Peyer's patch (tissue), 4 donors: ENCODE results near the gene ZNF33A.

Experiments
- POLR2A ChIP-seq, 2 donors: fragments of 450-650 bp; IDR thresholded peaks; one replicate each; pipeline ENCODE4 v1.5.1; 2017; ENCODE audit warnings: antibody characterized with exemption in 2 of 2, mild to moderate bottlenecking in 2 of 2, moderate library complexity in 2 of 2
- TF ChIP-seq, protein P1 (sequence below), 6 experiments: fragments of 450-650 bp in 4 of 6; fragments of 200-600 bp in 2 of 6; sonication (generic) in 1 of 6; IDR thresholded peaks; one replicate each; pipeline ENCODE4 v1.5.1; 2017 to 2019; ENCODE audit warnings: antibody characterized with exemption in 6 of 6, mild to moderate bottlenecking in 3 of 6, moderate library complexity in 1 of 6

DNA sequence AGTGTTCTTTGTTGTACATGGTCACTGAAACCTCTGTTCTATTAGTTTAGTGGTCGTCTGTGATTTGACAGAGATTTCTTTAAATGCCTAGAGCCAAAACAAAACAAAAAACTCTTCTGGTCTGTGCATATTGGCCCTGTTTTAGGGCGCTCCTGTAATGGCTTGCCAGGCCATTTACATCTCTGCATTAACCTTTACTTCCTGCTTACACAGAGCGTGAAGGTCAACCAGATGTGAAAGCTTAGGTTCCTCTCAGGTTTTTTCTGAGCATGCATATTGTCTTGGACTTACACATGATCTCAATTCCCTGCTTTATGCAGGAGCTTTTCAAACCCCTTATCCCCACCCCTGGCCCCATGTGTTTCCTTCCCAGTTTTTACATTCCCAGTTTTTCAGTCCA lies 93.3 kb downstream of the ZNF33A start:
- TF ChIP-seq, protein P1, sequence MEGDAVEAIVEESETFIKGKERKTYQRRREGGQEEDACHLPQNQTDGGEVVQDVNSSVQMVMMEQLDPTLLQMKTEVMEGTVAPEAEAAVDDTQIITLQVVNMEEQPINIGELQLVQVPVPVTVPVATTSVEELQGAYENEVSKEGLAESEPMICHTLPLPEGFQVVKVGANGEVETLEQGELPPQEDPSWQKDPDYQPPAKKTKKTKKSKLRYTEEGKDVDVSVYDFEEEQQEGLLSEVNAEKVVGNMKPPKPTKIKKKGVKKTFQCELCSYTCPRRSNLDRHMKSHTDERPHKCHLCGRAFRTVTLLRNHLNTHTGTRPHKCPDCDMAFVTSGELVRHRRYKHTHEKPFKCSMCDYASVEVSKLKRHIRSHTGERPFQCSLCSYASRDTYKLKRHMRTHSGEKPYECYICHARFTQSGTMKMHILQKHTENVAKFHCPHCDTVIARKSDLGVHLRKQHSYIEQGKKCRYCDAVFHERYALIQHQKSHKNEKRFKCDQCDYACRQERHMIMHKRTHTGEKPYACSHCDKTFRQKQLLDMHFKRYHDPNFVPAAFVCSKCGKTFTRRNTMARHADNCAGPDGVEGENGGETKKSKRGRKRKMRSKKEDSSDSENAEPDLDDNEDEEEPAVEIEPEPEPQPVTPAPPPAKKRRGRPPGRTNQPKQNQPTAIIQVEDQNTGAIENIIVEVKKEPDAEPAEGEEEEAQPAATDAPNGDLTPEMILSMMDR (IDR thresholded peaks at IDR 0.05), result no peak
- no peak for TF ChIP-seq POLR2A (IDR thresholded peaks at IDR 0.05)
